Measurements from ENCODE around the gene USP36.

GRCh38 chr17:78889531-78889930, 48.9 kb upstream of the USP36 start:
- no peak for TF ChIP-seq ZNF274 (IDR thresholded peaks at IDR 0.05; ENCODE audit: low read depth, low read length)
- no peak for TF ChIP-seq YY1 (IDR thresholded peaks at IDR 0.05; ENCODE audit: insufficient read depth, insufficient read length)
